Keratinocyte (primary cell): ENCODE results near the gene CPA4. TPM values are rescaled to one million over a fixed set of nuclear protein-coding genes. Genes with fewer than 3 reads are reported as not detected.

ENCODE experiments used
- DNase-seq: peaks from one replicate; pipeline ENCODE4 v3.0.0-alpha.2; 2011; ENCODE audit warnings: low read depth, missing footprints, low spot score
- FAIRE-seq: peaks from 2 replicates; lab custom pipeline; 2011; peaks lifted over from hg19 to GRCh38; lab: Jason Lieb, UNC
- H2AFZ ChIP-seq: 2 replicates; pipeline ENCODE4 v1.6.0; 2012; ENCODE audit warnings: low read length, control low read depth, inconsistent platforms; ENCODE audit not compliant: control insufficient read depth
- H3K27ac ChIP-seq: 2 replicates; pipeline ENCODE4 v1.5.1; 2011; ENCODE audit warnings: low read length; ENCODE audit not compliant: control insufficient read depth, insufficient read depth
- H3K27me3 ChIP-seq: 3 replicates; pipeline ENCODE4 v1.6.0; 2011; ENCODE audit warnings: low read length; ENCODE audit not compliant: control insufficient read depth, insufficient read depth; ENCODE audit errors: extremely low read depth
- H3K36me3 ChIP-seq, 2 experiments: 2 replicates in 1 of 2; 3 replicates in 1 of 2; pipeline ENCODE4 v1.5.1; 2011; ENCODE audit warnings: low read length in 2 of 2, mild to moderate bottlenecking in 1 of 2; ENCODE audit not compliant: control insufficient read depth in 2 of 2, insufficient read depth in 2 of 2; ENCODE audit errors: extremely low read depth in 1 of 2
- H3K4me1 ChIP-seq: 3 replicates; pipeline ENCODE4 v1.5.1; 2011; ENCODE audit warnings: low read length; ENCODE audit not compliant: control insufficient read depth, insufficient read depth; ENCODE audit errors: extremely low read depth
- H3K4me2 ChIP-seq: 3 replicates; pipeline ENCODE4 v1.6.0; 2011; ENCODE audit warnings: low read depth, low read length; ENCODE audit not compliant: control insufficient read depth, insufficient read depth; ENCODE audit errors: extremely low read depth
- H3K4me3 ChIP-seq, 3 experiments: fragments of 200-600 bp in 1 of 3; sonication (generic) in 1 of 3; 2 replicates in 2 of 3; 3 replicates in 1 of 3; pipeline ENCODE4 v1.5.1; 2011 to 2016; ENCODE audit warnings: low read length in 3 of 3, mild to moderate bottlenecking in 3 of 3, control low read depth in 2 of 3, inconsistent platforms in 1 of 3, low read depth in 1 of 3, mixed read lengths in 1 of 3, mixed run types in 1 of 3, moderate library complexity in 1 of 3; ENCODE audit not compliant: control insufficient read depth in 2 of 3, insufficient read depth in 2 of 3; ENCODE audit errors: extremely low read depth in 1 of 3
- H3K79me2 ChIP-seq: 2 replicates; pipeline ENCODE4 v1.6.0; 2012; ENCODE audit warnings: low read length; ENCODE audit not compliant: control insufficient read depth, insufficient read depth
- H3K9ac ChIP-seq: 3 replicates; pipeline ENCODE4 v1.6.0; 2011; ENCODE audit warnings: low read length; ENCODE audit not compliant: control insufficient read depth, insufficient read depth; ENCODE audit errors: extremely low read depth
- H3K9me1 ChIP-seq: 3 replicates; pipeline ENCODE4 v1.6.0; 2011; ENCODE audit warnings: low read length; ENCODE audit not compliant: control insufficient read depth, insufficient read depth; ENCODE audit errors: extremely low read depth
- H3K9me3 ChIP-seq: 2 replicates; pipeline ENCODE4 v1.5.1; 2012; ENCODE audit warnings: low read depth, low read length; ENCODE audit not compliant: control insufficient read depth
- H4K20me1 ChIP-seq: 3 replicates; pipeline ENCODE4 v1.6.0; 2011; ENCODE audit warnings: low read length; ENCODE audit not compliant: control insufficient read depth, insufficient read depth; ENCODE audit errors: extremely low read depth
- EZH2 ChIP-seq: IDR thresholded peaks from one replicate; pipeline ENCODE4 v1.6.1; 2012; ENCODE audit warnings: inconsistent platforms, mild to moderate bottlenecking, low read length, moderate library complexity
- dilution Hi-C: fragments of 300-500 bp; cut with MboI; formaldehyde crosslinking; loops from one replicate; pipeline ENCODE4 v1.7.0; 2020; ENCODE audit warnings: low sequenced_read_pairs; ENCODE audit not compliant: extremely low pct_ligation_motif_present
- polyA plus RNA-seq, 5 experiments: library from polyadenylated mRNA; depleted of rRNA in 3 of 5; stranded (reverse) in 3 of 5; stranded (forward) in 1 of 5; unstranded in 1 of 5; fragments of >200 nt; gene quantifications; 1 replicate in 1 of 5; 2 replicates in 3 of 5; 3 replicates in 1 of 5; pipeline versions ENCODE4 v1.2.1 to v1.2.3, GENCODE V29; 2011 to 2012; ENCODE audit warnings: missing spikeins in 2 of 5, low read depth in 1 of 5, low replicate concordance in 1 of 5
- TF ChIP-seq, protein P1 (sequence below), 3 experiments: IDR thresholded peaks in 1 of 3; conservative IDR thresholded peaks in 1 of 3; optimal IDR thresholded peaks in 1 of 3; 2 replicates in 2 of 3; 3 replicates in 1 of 3; pipeline versions ENCODE3 to v1.5.1; 2011; ENCODE audit warnings: low read length in 3 of 3, mild to moderate bottlenecking in 3 of 3, moderate library complexity in 2 of 3, control low read depth in 1 of 3, inconsistent platforms in 1 of 3; ENCODE audit not compliant: insufficient read depth in 2 of 3; ENCODE audit errors: extremely low read depth in 1 of 3

Gene CPA4
- polyA plus RNA-seq, 1 donor (not counting 4 experiments of a cell fraction or from before 2014, with no cell fraction given): 248 TPM

- DNase-seq (no peak), FAIRE-seq (no peak)
- Histone ChIP-seq H3K27ac (no peak overlapping the region), H2AFZ (no peak overlapping the region), H3K79me2 (no peaks in the 10 kb centered on the region), H3K9me3 (no peaks in the 10 kb centered on the region), H3K9ac (no peak overlapping the region), H3K27me3 (peaks cover 2% of the 10 kb centered on the region), H3K9me1 (no peaks in the 10 kb centered on the region), H3K36me3 (no peaks in the 10 kb centered on the region), H3K4me3 (no peak overlapping the region), H3K4me2 (no peak overlapping the region), H4K20me1 (no peaks in the 10 kb centered on the region), H3K4me1 (no peaks in the 10 kb centered on the region)
- TF ChIP-seq EZH2: no peak
- TF ChIP-seq, protein P1, sequence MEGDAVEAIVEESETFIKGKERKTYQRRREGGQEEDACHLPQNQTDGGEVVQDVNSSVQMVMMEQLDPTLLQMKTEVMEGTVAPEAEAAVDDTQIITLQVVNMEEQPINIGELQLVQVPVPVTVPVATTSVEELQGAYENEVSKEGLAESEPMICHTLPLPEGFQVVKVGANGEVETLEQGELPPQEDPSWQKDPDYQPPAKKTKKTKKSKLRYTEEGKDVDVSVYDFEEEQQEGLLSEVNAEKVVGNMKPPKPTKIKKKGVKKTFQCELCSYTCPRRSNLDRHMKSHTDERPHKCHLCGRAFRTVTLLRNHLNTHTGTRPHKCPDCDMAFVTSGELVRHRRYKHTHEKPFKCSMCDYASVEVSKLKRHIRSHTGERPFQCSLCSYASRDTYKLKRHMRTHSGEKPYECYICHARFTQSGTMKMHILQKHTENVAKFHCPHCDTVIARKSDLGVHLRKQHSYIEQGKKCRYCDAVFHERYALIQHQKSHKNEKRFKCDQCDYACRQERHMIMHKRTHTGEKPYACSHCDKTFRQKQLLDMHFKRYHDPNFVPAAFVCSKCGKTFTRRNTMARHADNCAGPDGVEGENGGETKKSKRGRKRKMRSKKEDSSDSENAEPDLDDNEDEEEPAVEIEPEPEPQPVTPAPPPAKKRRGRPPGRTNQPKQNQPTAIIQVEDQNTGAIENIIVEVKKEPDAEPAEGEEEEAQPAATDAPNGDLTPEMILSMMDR (optimal IDR thresholded peaks at IDR 0.05 in 1 of 3, IDR thresholded peaks at IDR 0.05 in 1 of 3, conservative IDR thresholded peaks at IDR 0.05 in 1 of 3; ENCODE audit: extremely low read depth in 1 of 3, insufficient read depth in 2 of 3, low read length in 3 of 3): no peak
- dilution Hi-C loops: no loop called here
These were observed 52.8 kb downstream of the CPA4 start for GRCh38 chr7:130345725-130346124.

- Histone ChIP-seq H3K9me3 (no peaks in the 10 kb centered on the region), H2AFZ (no peak overlapping the region), H3K79me2 (no peaks in the 10 kb centered on the region), H3K4me1 (no peaks in the 10 kb centered on the region), H3K9me1 (no peaks in the 10 kb centered on the region), H3K36me3 (no peaks in the 10 kb centered on the region), H3K4me2 (no peak overlapping the region), H3K27me3 (peaks cover 2% of the 10 kb centered on the region), H3K4me3 (no peak overlapping the region), H3K27ac (no peak overlapping the region), H4K20me1 (no peaks in the 10 kb centered on the region), H3K9ac (no peak overlapping the region)
- FAIRE-seq (no peak), DNase-seq (no peak)
- TF ChIP-seq, protein P1 (optimal IDR thresholded peaks at IDR 0.05 in 1 of 3, IDR thresholded peaks at IDR 0.05 in 1 of 3, conservative IDR thresholded peaks at IDR 0.05 in 1 of 3; ENCODE audit: extremely low read depth in 1 of 3, insufficient read depth in 2 of 3, low read length in 3 of 3): no peak
- no peak for TF ChIP-seq EZH2
- dilution Hi-C loops: no loop called here
These were observed 53.4 kb downstream of the CPA4 start for GRCh38 chr7:130346177-130346905.
